Caco-2 (cell line): ENCODE measurements around the gene C1QTNF12. TPM values are rescaled to one million over a fixed set of nuclear protein-coding genes. Genes with fewer than 3 reads are reported as not detected.

Source experiments
- BruUV-seq: library from RNA; stranded (reverse); fragments of 400-500 nt; replicated peaks from 2 replicates; lab custom pipeline; 2021; lab: Mats Ljungman, UMichigan
- CTCF ChIA-PET: fragments of 300-600 bp; sonication (Branson Sonifier 250); formaldehyde crosslinking; loops from one replicate; lab custom pipeline; 2022; ENCODE audit warnings: antibody characterized with exemption; lab: Charles Lee
- POLR2A ChIA-PET: fragments of 300-600 bp; sonication (Branson Sonifier 250); formaldehyde crosslinking; loops from one replicate; lab custom pipeline; 2022; ENCODE audit warnings: antibody characterized with exemption; lab: Charles Lee
- DNase-seq, 2 experiments: peaks; one replicate each; pipeline versions ENCODE4 v3.0.0 to v3.0.0-alpha.2; 2020 to 2022
- H3K27me3 ChIP-seq: replicated peaks from 2 replicates; pipeline ENCODE4 v1.6.0; 2011; ENCODE audit warnings: low read length; ENCODE audit not compliant: control insufficient read depth, insufficient read depth
- H3K36me3 ChIP-seq: 2 replicates; pipeline ENCODE4 v1.5.1; 2011; ENCODE audit warnings: low read length; ENCODE audit not compliant: control insufficient read depth, insufficient read depth
- H3K4me1 ChIP-seq: fragments of 250-450 bp; sonication (Bioruptor Pico); 2 replicates; pipeline ENCODE4 v1.5.1; 2020; ENCODE audit warnings: mild to moderate bottlenecking
- H3K4me3 ChIP-seq: 2 replicates; pipeline ENCODE4 v1.5.1; 2011; ENCODE audit warnings: low read depth, mild to moderate bottlenecking, control low read depth, low read length
- H3K9me3 ChIP-seq: fragments of 250-450 bp; sonication (Bioruptor Pico); 2 replicates; pipeline ENCODE4 v1.5.1; 2020; ENCODE audit warnings: mild to moderate bottlenecking, moderate library complexity
- H3K27ac Mint-ChIP-seq: one replicate; pipeline ENCODE4 v1.8.0; 2022; ENCODE audit warnings: mixed read lengths; ENCODE audit not compliant: unreplicated experiment
- H3K27me3 Mint-ChIP-seq: one replicate; pipeline ENCODE4 v1.8.0; 2022; ENCODE audit warnings: mixed read lengths; ENCODE audit not compliant: insufficient read depth, unreplicated experiment
- H3K36me3 Mint-ChIP-seq: one replicate; pipeline ENCODE4 v1.8.0; 2022; ENCODE audit warnings: mild to moderate bottlenecking, mixed read lengths; ENCODE audit not compliant: insufficient read depth, unreplicated experiment
- H3K4me1 Mint-ChIP-seq: one replicate; pipeline ENCODE4 v1.8.0; 2022; ENCODE audit warnings: low read depth, mixed read lengths; ENCODE audit not compliant: unreplicated experiment
- H3K4me3 Mint-ChIP-seq: one replicate; pipeline ENCODE4 v1.8.0; 2022; ENCODE audit warnings: mild to moderate bottlenecking, moderate library complexity, mixed read lengths; ENCODE audit not compliant: unreplicated experiment
- H3K9me3 Mint-ChIP-seq: one replicate; pipeline ENCODE4 v1.8.0; 2022; ENCODE audit warnings: mixed read lengths; ENCODE audit not compliant: unreplicated experiment
- CTCF ChIP-seq, 2 experiments: fragments of 200-600 bp in 1 of 2; IDR thresholded peaks; 1 replicate in 1 of 2; 2 replicates in 1 of 2; pipeline versions ENCODE4 v1.5.1 to v1.8.0; 2011 to 2022; ENCODE audit warnings: antibody characterized with exemption in 1 of 2, control low read depth in 1 of 2, inconsistent platforms in 1 of 2, low read depth in 1 of 2, low read length in 1 of 2, mild to moderate bottlenecking in 1 of 2, moderate library complexity in 1 of 2; ENCODE audit not compliant: insufficient read depth in 1 of 2, severe bottlenecking in 1 of 2, unreplicated experiment in 1 of 2
- intact Hi-C: fragments of 100-400 bp; cut with micrococcal nuclease; formaldehyde crosslinking; loops from one replicate; pipeline ENCODE4 v1.10.0; 2022; ENCODE audit not compliant: unreplicated experiment
- total RNA-seq: library from RNA; stranded (reverse); gene quantifications from 2 replicates; pipeline ENCODE4 v1.2.3, GENCODE V29; 2022

The C1QTNF12 gene
- total RNA-seq, 1 experiment from 2014 or later: 3.7 TPM

- H3K4me3 Mint-ChIP-seq: peak overlapping the region; percentile 8
- Histone ChIP-seq H3K4me3 (no peak overlapping the region), H3K36me3 (peaks cover 1% of the 10 kb centered on the region; the same call in 1 of the 2 replicates), H3K9me3 (no peaks in the 10 kb centered on the region), H3K27me3 (no peaks in the 10 kb centered on the region), H3K4me1 (no peaks in the 10 kb centered on the region)
- DNase-seq: no peak
- no peaks in the 10 kb centered on the region for H3K27me3 Mint-ChIP-seq
- no peaks in the 10 kb centered on the region for H3K9me3 Mint-ChIP-seq
- peaks cover 84% of the 10 kb centered on the region for H3K36me3 Mint-ChIP-seq
- no peak for TF ChIP-seq CTCF (IDR thresholded peaks at IDR 0.05; ENCODE audit: insufficient read depth in 1 of 2, low read depth in 1 of 2, low read length in 1 of 2, severe bottlenecking in 1 of 2, unreplicated experiment in 1 of 2)
- H3K27ac Mint-ChIP-seq: no peak overlapping the region
- intact Hi-C loops: no loop called here
- H3K4me1 Mint-ChIP-seq: no peaks in the 10 kb centered on the region
- ChIA-PET CTCF (no interaction called here), POLR2A (no interaction called here)
- no TSS peak for BruUV-seq
Observed at GRCh38 chr1:1259540-1259939, 13.0 kb upstream of the C1QTNF12 start.

GRCh38 chr1:1259119-1259488, 12.6 kb upstream of the C1QTNF12 start:
- H3K4me3 Mint-ChIP-seq: no peak overlapping the region
- BruUV-seq: no TSS peak
- no peak for DNase-seq
- no peaks in the 10 kb centered on the region for H3K9me3 ChIP-seq
- POLR2A ChIA-PET: no interaction called here
- TF ChIP-seq CTCF (IDR thresholded peaks at IDR 0.05; ENCODE audit: insufficient read depth in 1 of 2, low read depth in 1 of 2, low read length in 1 of 2, severe bottlenecking in 1 of 2, unreplicated experiment in 1 of 2): no peak
- H3K36me3 ChIP-seq: peaks cover 1% of the 10 kb centered on the region; the same call in 1 of the 2 replicates
- H3K27me3 ChIP-seq: no peaks in the 10 kb centered on the region
- H3K4me1 Mint-ChIP-seq: no peaks in the 10 kb centered on the region
- CTCF ChIA-PET: no interaction called here
- H3K36me3 Mint-ChIP-seq: peaks cover 81% of the 10 kb centered on the region
- no peaks in the 10 kb centered on the region for H3K9me3 Mint-ChIP-seq
- H3K4me1 ChIP-seq: no peaks in the 10 kb centered on the region
- intact Hi-C loops: no loop called here
- H3K4me3 ChIP-seq: no peak overlapping the region
- H3K27me3 Mint-ChIP-seq: no peaks in the 10 kb centered on the region
- no peak overlapping the region for H3K27ac Mint-ChIP-seq

- Histone ChIP-seq H3K4me3 (no peak overlapping the region), H3K36me3 (peaks cover 1% of the 10 kb centered on the region; the same call in 1 of the 2 replicates), H3K27me3 (no peaks in the 10 kb centered on the region), H3K9me3 (no peaks in the 10 kb centered on the region), H3K4me1 (no peaks in the 10 kb centered on the region)
- H3K4me1 Mint-ChIP-seq: no peaks in the 10 kb centered on the region
- POLR2A ChIA-PET: no interaction called here
- CTCF ChIA-PET: interaction anchor here (0.5 kb wide), 1 partner anchor 16 kb away, joined by 3 read pairs; no protein-coding TSS in a partner anchor
- BruUV-seq: no TSS peak
- H3K4me3 Mint-ChIP-seq: no peak overlapping the region
- TF ChIP-seq CTCF (IDR thresholded peaks at IDR 0.05; ENCODE audit: insufficient read depth in 1 of 2, low read depth in 1 of 2, low read length in 1 of 2, severe bottlenecking in 1 of 2, unreplicated experiment in 1 of 2): no peak
- peaks cover 86% of the 10 kb centered on the region for H3K36me3 Mint-ChIP-seq
- H3K27ac Mint-ChIP-seq: peak overlapping the region; percentile 60
- H3K27me3 Mint-ChIP-seq: no peaks in the 10 kb centered on the region
- H3K9me3 Mint-ChIP-seq: no peaks in the 10 kb centered on the region
- DNase-seq: no peak
- intact Hi-C loops: no loop called here
Observed at GRCh38 chr1:1256956-1257871, 10.7 kb upstream of the C1QTNF12 start.
